IPS-20b (cell line): ENCODE results near the gene RBFOX2.

Experiments used
- H3K27ac ChIP-seq: one replicate; pipeline ENCODE4 v1.5.1; 2013; ENCODE audit warnings: low read length
- H3K27me3 ChIP-seq: 2 replicates; pipeline ENCODE4 v1.6.1; 2013; ENCODE audit warnings: mild to moderate bottlenecking, low read length, inconsistent platforms; ENCODE audit not compliant: insufficient read depth
- H3K36me3 ChIP-seq: 2 replicates; pipeline ENCODE4 v1.6.1; 2013; ENCODE audit warnings: low read depth, mild to moderate bottlenecking, inconsistent platforms, low read length, moderate library complexity; ENCODE audit not compliant: insufficient read depth
- H3K4me1 ChIP-seq: 2 replicates; pipeline ENCODE4 v1.6.1; 2013; ENCODE audit warnings: mild to moderate bottlenecking, control low read depth, inconsistent platforms, low read length, moderate library complexity; ENCODE audit not compliant: insufficient read depth
- H3K4me3 ChIP-seq: 2 replicates; pipeline ENCODE4 v1.5.1; 2013; ENCODE audit warnings: mild to moderate bottlenecking, low read length, inconsistent platforms
- H3K9ac ChIP-seq: 2 replicates; pipeline ENCODE4 v1.6.1; 2013; ENCODE audit warnings: low read depth, mild to moderate bottlenecking, inconsistent platforms, low read length, moderate library complexity
- H3K9me3 ChIP-seq: 2 replicates; pipeline ENCODE4 v1.6.1; 2013; ENCODE audit warnings: mild to moderate bottlenecking, low read depth, low read length, inconsistent platforms; ENCODE audit not compliant: insufficient read depth

The RBFOX2 gene

DNA sequence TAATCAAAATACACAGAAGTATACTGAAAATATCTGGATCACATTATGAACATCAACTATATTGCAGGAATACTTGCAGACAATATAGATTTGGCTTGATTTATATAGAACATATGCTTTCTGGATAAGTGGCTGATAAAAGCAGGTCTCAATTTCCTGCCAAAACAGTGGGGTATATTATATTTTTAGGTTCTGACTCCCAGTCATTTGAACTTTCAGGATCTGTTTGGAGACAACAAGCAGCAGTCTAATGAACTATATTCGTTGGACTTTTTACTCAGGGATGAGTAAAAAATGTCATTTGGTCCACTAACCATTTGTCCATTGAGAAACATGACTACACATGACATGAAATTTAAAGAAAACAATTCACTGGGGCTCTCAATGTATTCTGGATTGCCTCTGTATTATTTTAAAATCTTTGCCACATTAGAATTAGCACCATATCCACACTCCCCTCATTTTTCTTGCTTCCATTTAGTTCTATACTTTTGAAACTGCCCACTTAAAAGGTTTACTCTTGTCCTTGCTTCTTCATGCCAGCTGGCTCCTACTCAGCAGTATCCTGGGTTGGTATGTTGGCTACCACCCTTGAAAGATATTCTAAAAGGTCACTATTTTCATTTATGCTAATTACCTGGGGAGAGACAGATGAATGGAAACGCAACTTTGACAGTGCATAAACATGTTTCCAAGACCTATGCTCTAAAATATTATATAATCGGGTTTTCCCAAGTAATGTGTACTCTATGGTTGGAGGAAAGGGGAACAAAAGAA is 157.9 kb downstream of the RBFOX2 start:
- no peaks in the 10 kb centered on the region for H3K27me3 ChIP-seq
- H3K4me1 ChIP-seq, result peaks cover 9% of the 10 kb centered on the region; the same call in 1 of the 2 replicates
- H3K9ac ChIP-seq, result no peak overlapping the region
- H3K27ac ChIP-seq, result no peak overlapping the region
- no peaks in the 10 kb centered on the region for H3K36me3 ChIP-seq
- H3K4me3 ChIP-seq, result no peak overlapping the region
- H3K9me3 ChIP-seq, result 0 out of 2 replicates have a peak, but pooled peaks cover 2% of the 10 kb centered on the region

DNA sequence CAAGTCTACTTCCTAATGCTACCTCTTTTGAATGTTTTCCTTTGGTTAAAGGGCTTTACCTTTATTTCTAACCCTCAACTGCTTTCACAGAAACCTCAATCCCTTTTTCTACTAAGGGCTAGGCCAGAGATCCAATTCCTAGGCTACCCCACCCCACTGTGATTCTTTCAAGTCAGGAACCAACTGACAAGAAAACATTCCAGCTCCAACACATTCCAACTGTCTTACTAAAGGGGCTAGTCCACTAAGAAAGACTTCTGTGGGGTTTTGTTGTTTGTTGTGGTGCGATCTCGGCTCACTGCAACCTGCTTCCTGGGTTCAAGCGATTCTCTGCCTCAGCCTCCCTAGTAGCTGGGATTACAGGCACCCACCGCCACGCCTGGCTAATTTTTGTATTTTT is 159.7 kb downstream of the RBFOX2 start:
- H3K27ac ChIP-seq, result no peak overlapping the region
- no peaks in the 10 kb centered on the region for H3K27me3 ChIP-seq
- no peaks in the 10 kb centered on the region for H3K36me3 ChIP-seq
- H3K4me1 ChIP-seq, result peaks cover 10% of the 10 kb centered on the region; the same call in 1 of the 2 replicates
- H3K4me3 ChIP-seq, result no peak overlapping the region
- no peak overlapping the region for H3K9ac ChIP-seq
- no peaks in the 10 kb centered on the region for H3K9me3 ChIP-seq

DNA sequence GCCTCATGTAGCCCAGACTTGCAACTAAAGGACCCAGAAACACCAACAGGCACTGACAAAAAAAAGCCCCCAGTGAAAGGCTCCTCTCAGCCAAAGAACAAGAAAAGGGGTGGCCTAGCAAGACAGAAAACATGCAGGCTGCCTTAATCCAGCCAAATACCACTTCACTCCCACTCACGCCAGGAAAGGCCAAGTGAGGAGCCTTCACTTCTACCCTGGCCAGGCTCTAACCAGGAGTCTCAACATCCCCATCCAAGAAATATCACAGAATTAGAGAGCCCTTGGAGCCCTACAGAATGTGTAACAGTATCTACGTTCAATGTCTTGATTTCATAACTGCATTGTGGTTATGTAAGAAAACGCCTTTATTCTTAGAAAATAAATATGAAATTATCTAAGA is 162.0 kb downstream of the RBFOX2 start:
- Histone ChIP-seq H3K36me3 (no peaks in the 10 kb centered on the region), H3K4me3 (no peak overlapping the region), H3K4me1 (peaks cover 20% of the 10 kb centered on the region; the same call in 1 of the 2 replicates), H3K9me3 (no peaks in the 10 kb centered on the region), H3K27me3 (no peaks in the 10 kb centered on the region), H3K27ac (no peak overlapping the region), H3K9ac (no peak overlapping the region)

DNA sequence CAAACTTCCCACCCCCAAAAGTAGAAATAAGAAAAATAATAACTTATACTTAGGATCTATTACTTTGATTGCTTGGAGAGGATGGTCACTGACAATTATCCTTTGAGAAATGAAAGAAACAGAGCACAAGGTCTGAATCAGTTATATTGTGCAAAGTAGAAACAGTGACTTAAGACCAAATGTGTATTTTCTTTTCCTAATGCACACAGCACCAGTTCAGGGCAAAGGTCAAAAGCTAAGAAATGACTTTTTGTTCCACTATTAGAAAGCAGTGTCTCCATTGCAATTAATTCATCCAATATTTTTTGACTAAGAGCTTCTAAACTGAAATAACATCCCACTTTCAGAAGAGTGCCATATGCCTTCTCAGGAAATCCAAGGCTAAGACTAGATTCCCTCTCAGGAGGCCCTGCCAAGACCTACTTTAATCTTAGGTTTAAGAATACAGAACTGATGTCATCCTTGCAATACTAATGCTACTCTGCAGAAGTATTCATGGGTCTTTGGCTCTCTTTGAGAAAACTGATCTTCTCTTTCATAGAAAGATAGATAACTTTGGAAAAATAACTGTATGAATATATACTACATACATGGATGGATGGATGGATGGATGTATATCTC is 164.0 kb downstream of the RBFOX2 start:
- no peak overlapping the region for H3K27ac ChIP-seq
- H3K36me3 ChIP-seq, result no peaks in the 10 kb centered on the region
- no peaks in the 10 kb centered on the region for H3K9me3 ChIP-seq
- peaks cover 24% of the 10 kb centered on the region; the same call in 1 of the 2 replicates for H3K4me1 ChIP-seq
- no peaks in the 10 kb centered on the region for H3K27me3 ChIP-seq
- no peak overlapping the region for H3K4me3 ChIP-seq
- no peak overlapping the region for H3K9ac ChIP-seq

DNA sequence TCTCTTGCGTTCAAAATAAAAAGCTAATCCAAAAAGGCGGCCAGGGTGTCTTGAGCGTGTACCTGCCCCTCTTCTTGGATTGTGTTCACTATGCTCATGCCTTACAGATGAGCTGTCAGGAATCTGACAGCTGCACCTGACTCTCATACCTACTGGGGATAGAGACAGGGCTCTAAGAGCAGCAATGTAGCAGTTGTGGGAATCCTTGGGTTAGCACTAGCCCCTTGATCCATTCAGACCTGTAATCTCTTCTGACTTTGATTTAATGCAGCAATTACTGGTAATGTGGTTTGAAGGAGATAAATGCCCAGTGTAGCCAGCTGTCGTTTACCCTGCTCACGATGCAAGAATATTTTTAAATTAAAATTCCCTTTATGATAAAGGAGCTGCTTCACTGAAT is 165.2 kb downstream of the RBFOX2 start:
- Histone ChIP-seq H3K36me3 (no peaks in the 10 kb centered on the region), H3K4me1 (peaks cover 23% of the 10 kb centered on the region; the same call in 1 of the 2 replicates), H3K9me3 (no peaks in the 10 kb centered on the region), H3K27me3 (no peaks in the 10 kb centered on the region), H3K9ac (no peak overlapping the region), H3K27ac (no peak overlapping the region), H3K4me3 (no peak overlapping the region)

DNA sequence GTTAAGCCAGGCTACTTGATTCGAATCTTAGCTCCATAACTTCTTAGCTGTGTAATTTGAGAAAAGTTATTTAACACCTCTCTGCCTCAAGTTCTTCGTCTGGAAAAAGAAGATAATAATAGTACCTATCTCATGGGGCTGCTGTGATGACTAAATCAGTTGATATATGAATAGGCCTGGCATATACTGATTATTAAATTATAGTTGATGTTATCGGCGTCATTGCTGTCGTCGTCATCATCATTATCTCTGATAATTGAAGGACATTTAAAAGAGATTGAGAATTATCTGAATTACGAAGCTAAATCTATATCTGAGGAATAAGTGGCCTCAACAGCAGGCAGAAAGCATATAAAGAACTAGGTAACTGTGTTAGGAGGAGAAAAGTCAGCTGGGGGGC is 165.9 kb downstream of the RBFOX2 start:
- Histone ChIP-seq H3K27ac (no peak overlapping the region), H3K9me3 (no peaks in the 10 kb centered on the region), H3K4me3 (no peak overlapping the region), H3K36me3 (no peaks in the 10 kb centered on the region), H3K27me3 (no peaks in the 10 kb centered on the region), H3K4me1 (peaks cover 23% of the 10 kb centered on the region; the same call in 1 of the 2 replicates), H3K9ac (no peak overlapping the region)

DNA sequence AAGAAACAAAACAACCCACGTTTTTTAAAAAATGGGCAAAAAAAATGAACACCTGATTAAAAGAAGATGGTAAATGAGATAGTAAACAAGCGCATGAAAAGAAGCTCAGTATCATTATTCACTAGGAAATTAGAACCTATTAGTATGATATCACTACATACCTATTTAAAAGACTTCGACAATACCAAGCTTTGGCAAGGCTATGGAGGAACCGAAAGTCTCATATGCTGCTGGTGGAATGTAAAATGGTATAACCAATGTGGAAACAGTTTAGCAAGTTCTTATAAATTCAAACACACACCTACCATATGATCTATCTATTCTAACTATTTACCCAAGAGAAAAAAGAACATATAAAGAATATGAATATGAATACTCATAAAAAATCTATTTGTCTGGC is 167.2 kb downstream of the RBFOX2 start:
- H3K27ac ChIP-seq, result no peak overlapping the region
- no peaks in the 10 kb centered on the region for H3K9me3 ChIP-seq
- H3K36me3 ChIP-seq, result no peaks in the 10 kb centered on the region
- H3K4me3 ChIP-seq, result no peak overlapping the region
- no peaks in the 10 kb centered on the region for H3K27me3 ChIP-seq
- no peak overlapping the region for H3K9ac ChIP-seq
- peaks cover 18% of the 10 kb centered on the region; the same call in 1 of the 2 replicates for H3K4me1 ChIP-seq

DNA sequence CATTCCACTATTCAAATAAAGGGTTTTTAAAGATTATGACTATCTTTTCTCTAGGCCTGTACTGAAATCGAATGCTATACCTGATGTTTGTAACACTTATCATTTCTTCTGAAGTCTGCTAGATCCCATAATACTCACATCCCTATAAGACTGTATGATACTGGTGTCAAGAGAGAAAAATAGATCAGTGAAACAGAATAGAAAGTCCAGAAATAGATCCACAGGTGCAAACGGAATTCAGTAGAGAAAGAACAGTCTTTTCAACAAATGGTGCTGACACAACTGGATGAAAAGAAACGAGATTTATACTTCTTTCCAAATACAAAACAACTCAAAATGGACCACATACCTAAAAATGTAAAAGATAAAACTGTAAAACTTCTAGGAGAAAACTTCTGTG is 167.8 kb downstream of the RBFOX2 start:
- H3K4me1 ChIP-seq, result peaks cover 18% of the 10 kb centered on the region; the same call in 1 of the 2 replicates
- H3K9ac ChIP-seq, result no peak overlapping the region
- no peaks in the 10 kb centered on the region for H3K36me3 ChIP-seq
- H3K4me3 ChIP-seq, result no peak overlapping the region
- H3K27ac ChIP-seq, result no peak overlapping the region
- H3K27me3 ChIP-seq, result no peaks in the 10 kb centered on the region
- H3K9me3 ChIP-seq, result no peaks in the 10 kb centered on the region

DNA sequence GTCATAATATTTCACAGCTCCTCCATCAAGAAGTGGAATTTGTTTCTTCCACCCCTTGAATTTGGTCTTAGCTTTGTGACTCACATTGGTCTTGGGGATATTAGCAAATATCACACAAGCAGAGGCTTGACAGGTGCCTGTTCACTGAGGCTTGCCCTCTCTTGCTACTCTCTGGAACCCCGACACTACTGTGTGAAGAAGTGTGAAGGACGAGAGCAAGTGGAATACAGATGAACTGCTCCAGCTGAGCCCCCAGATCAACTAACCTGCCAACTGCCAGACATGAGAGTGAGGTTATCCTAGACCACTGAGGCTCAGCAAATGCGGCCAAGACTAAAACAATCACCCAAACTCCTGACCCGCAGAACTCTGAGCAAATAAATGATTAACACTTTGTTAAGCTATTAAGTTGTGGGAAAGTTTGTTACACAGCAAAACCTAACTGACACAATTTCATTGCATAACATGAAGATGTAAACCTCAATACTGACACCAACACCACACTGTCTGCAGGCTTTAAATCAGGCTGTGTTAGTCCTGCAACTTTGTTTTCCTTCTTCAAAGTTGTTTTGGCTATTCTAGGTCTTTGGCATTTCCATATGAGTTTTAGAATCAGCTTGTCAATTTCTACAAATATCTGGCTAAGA is 168.4 kb downstream of the RBFOX2 start:
- Histone ChIP-seq H3K9ac (no peak overlapping the region), H3K36me3 (no peaks in the 10 kb centered on the region), H3K4me1 (peaks cover 16% of the 10 kb centered on the region; the same call in 1 of the 2 replicates), H3K4me3 (no peak overlapping the region), H3K9me3 (no peaks in the 10 kb centered on the region), H3K27ac (no peak overlapping the region), H3K27me3 (no peaks in the 10 kb centered on the region)

DNA sequence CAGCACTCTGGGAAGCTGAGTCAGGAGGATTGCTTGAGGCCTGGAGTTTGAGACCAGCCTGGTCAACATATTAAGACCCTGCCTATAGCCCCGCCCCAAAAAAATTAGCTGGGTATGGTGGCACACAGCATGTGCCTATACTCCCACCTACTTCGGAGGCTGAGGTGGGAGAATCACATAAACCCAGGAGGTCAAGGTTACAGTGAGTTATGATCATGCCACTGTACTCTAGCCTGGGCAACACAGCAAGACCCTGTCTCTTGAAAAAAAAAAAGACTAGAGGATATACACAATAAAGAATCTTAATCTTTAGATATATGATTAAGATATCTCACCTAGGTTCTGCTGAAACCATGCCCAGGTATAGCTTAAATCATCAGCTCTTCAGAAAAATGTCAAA is 174.3 kb downstream of the RBFOX2 start:
- H3K9ac ChIP-seq, result no peak overlapping the region
- H3K4me3 ChIP-seq, result no peak overlapping the region
- no peaks in the 10 kb centered on the region for H3K36me3 ChIP-seq
- H3K27ac ChIP-seq, result no peak overlapping the region
- no peaks in the 10 kb centered on the region for H3K27me3 ChIP-seq
- peaks cover 6% of the 10 kb centered on the region; the same call in 1 of the 2 replicates for H3K4me1 ChIP-seq
- H3K9me3 ChIP-seq, result no peaks in the 10 kb centered on the region

DNA sequence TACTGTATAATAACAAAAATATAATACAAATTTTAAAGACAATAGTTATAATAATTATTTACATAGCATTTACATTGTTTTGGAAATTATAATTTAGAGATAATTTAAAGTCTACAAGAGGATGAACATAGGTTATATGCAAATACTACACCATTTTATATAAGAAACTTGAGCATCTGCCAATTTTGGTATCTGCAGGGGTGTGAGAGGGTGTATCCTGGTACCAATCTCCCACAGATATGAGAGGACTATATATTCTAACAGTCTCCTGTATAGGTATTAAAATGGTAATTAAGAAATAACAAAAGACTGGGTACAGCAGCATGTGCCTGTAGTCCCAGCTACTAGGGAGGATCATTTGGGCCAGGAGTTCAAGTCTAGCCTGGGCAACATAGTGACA is 176.5 kb downstream of the RBFOX2 start:
- H3K4me3 ChIP-seq, result no peak overlapping the region
- no peaks in the 10 kb centered on the region for H3K36me3 ChIP-seq
- H3K4me1 ChIP-seq, result peaks cover 5% of the 10 kb centered on the region; the same call in 1 of the 2 replicates
- H3K9ac ChIP-seq, result no peak overlapping the region
- H3K9me3 ChIP-seq, result no peaks in the 10 kb centered on the region
- no peaks in the 10 kb centered on the region for H3K27me3 ChIP-seq
- H3K27ac ChIP-seq, result no peak overlapping the region
